Measurements from ENCODE around the gene ACE2.
A peak's percentile ranks its signal among the peaks of the same experiment; 100 is the strongest.

ACE2 gene

DNA sequence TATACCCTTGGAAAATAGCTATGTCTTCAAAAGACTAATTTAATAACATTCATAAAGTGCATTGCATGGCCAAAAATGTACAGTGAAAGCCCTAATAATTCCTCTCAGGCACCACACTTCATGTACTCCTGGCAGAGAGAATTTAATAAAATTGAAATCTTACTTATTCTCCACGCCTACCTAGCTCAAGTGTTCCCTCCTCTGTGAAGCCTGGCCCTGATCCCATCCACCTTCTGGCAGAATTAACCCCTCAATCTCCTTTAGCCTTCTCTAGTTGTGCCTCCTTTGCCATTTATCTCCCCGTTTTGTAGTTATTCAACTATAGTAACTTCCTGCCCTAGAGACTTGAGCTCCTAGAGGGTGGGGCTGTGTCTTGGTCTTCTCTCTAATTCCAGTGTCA, 26.7 kb downstream of the ACE2 start:
- no peak for DNase-seq (ENCODE audit: low read depth)

- no peak for DNase-seq (ENCODE audit: low read depth)
Measured at GRCh38 chrX:15570145-15570544, 30.6 kb downstream of the ACE2 start.

DNA sequence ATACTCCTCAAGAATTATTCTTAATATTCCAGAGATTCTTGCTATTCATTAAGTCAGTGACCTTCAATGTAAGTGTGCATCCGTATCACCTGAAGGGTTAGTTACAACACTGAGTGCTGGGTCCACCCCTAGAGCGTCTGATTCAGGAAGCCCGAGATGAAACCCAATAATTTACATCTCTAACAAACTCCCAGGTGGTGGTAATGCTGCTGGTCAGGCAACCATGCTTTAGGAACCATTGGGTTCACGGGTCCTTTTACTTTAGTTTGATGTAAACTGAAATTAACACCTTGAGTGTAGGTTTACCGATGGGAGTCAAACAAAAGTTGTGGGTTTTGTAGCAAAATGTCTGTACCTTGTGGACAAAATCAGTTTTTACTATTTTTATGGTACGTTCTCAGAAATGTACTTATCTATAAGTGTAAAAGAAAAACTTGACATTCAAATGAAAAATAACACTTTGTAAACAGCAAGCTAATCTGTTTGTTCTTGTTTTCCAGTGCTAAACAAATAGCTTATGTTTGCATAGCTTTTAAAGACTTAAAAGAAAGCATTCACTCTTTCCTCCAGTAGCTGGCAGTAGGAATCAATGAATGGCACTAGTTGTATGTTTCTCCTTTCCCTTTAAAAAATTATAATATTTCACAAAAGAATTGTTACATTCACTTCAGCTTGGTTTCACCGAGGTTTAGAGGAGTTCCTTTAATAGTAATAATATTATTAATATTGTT, 32.7 kb downstream of the ACE2 start:
- peak; percentile 11 for DNase-seq (ENCODE audit: low read depth)

DNA sequence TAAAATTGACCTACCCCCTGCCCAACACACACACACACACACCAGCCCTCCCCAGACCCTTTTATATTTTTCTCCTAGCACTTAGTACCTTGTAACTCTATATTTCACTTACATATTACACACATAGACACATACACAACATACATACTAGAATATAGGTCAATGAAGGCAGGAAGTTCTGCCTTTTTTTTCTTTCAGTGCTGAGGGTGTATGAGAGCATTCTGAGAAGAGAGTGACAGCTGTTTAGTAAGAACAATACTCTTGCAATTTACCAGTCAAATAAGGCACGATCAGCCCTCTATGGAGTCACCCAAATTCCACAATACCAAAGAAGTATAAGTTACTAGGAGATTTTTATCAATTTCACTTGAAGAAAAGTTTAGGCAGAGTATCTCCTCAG, 33.5 kb downstream of the ACE2 start:
- DNase-seq (ENCODE audit: low read depth), result no peak

GRCh38 chrX:15566244-15566643, 34.5 kb downstream of the ACE2 start:
- no peak for DNase-seq (ENCODE audit: low read depth)

- DNase-seq (ENCODE audit: low read depth), result peak; percentile 50
Measured at GRCh38 chrX:15564981-15565579, 35.7 kb downstream of the ACE2 start.

- DNase-seq (ENCODE audit: low read depth), result no peak
Measured at GRCh38 chrX:15563056-15563455, 37.7 kb downstream of the ACE2 start.

DNA sequence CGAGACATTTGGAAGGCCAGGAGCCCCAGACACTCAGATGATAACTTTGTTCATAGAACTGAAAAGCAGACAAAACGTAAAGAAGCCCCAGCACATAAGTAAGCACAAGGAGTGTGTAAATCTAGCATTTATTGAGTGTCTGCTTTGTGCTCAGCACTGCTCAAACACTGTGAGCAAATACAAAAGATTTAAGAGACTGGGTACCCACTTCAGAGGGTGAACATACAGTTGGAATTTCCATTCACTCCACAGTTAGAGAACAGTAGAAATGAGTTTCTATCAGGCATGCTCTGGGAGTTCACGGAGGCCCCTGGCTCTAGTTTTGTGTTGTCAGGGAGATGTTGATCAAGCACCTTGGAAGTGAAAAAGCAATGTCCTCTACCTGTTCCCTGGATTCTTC, 39.8 kb downstream of the ACE2 start:
- DNase-seq (ENCODE audit: low read depth), result no peak

DNA sequence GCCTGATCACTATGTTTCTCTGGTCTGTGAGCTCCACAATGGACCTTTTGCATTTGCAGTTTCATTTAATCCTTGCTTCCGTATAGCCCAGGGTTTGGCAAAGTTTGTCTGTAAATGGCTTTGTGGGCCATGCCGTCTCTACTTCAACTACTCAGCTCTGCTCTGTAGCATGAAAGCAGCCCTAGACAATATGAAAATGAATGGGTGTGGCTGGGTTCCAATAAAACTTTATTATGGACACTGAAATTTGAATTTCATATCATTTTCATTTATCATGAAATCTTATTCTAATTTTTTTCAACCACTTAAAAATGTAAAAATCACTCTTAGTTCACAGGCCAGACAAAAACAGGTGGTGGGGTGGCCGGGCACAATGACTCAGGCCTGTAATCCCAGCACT, 41.5 kb downstream of the ACE2 start:
- no peak for DNase-seq (ENCODE audit: low read depth)

GRCh38 chrX:15549189-15550012, 51.4 kb downstream of the ACE2 start:
- DNase-seq (ENCODE audit: low read depth), result no peak

- DNase-seq (ENCODE audit: low read depth), result no peak
Measured at GRCh38 chrX:15547356-15547755, 53.4 kb downstream of the ACE2 start.

DNA sequence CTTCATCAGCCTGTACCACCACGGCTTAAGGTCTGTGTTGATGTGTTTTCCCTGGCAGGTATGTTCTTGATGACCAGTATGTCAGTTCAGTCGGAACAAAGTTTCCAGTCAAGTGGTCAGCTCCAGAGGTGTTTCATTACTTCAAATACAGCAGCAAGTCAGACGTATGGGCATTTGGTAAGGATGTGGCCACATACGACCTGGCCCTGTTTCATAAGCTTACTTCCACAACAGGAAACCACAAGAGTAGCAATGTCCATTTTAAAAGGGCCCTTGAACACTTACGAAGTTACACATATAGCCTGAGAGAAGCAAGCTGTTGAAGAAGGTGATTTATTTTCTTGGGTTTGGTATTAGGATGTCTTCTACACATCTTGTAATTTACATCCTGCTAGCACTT, 54.0 kb downstream of the ACE2 start:
- DNase-seq (ENCODE audit: low read depth), result no peak

GRCh38 chrX:15530318-15530717, 70.4 kb downstream of the ACE2 start:
- DNase-seq (ENCODE audit: low read depth), result no peak

GRCh38 chrX:15529165-15529564, 71.6 kb downstream of the ACE2 start:
- no peak for DNase-seq (ENCODE audit: low read depth)

GRCh38 chrX:15525664-15526416, 74.9 kb downstream of the ACE2 start:
- DNase-seq (ENCODE audit: low read depth), result no peak

DNA sequence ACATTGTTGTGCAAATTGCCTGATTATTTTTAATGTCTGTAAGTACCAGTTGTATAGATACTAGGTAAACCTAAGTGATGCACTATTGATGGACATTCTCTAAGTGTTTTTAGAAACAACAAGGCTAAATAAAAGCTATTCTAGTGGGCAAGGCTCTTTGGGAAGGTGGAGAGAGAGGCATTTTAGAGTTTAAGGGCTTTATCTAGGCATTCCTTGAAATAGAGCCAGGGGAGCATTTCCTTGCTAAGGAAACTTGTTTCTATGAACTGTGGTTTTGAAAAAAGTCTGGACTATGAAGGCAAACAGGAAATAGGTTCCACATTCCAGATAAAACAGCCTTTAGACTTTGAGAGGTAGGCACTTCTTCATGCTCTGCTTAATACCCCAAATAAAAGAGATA, 76.3 kb downstream of the ACE2 start:
- peak; percentile 79 for DNase-seq (ENCODE audit: low read depth)

GRCh38 chrX:15523088-15523487, 77.7 kb downstream of the ACE2 start:
- no peak for DNase-seq (ENCODE audit: low read depth)

- no peak for DNase-seq (ENCODE audit: low read depth)
Measured at GRCh38 chrX:15522464-15522863, 78.3 kb downstream of the ACE2 start.

- DNase-seq (ENCODE audit: low read depth), result peak; percentile 70
Measured at GRCh38 chrX:15515931-15516330, 84.8 kb downstream of the ACE2 start.

GRCh38 chrX:15514279-15514678, 86.5 kb downstream of the ACE2 start:
- DNase-seq (ENCODE audit: low read depth), result no peak

GRCh38 chrX:15512401-15512965, 88.3 kb downstream of the ACE2 start:
- DNase-seq (ENCODE audit: low read depth), result peak; percentile 55

- DNase-seq (ENCODE audit: low read depth), result no peak
Measured at GRCh38 chrX:15511563-15511962, 89.2 kb downstream of the ACE2 start.

All from amniotic epithelial cell (primary cell).